OCI-LY7 (cell line): ENCODE measurements around the gene OR51B6. TPM values are rescaled to one million over a fixed set of nuclear protein-coding genes. Genes with fewer than 3 reads are reported as not detected.

Experiments
- BruUV-seq: library from RNA; stranded (reverse); fragments of 400-500 nt; replicated peaks from 2 replicates; lab custom pipeline; 2021; lab: Mats Ljungman, UMichigan
- CTCF ChIA-PET: fragments of 300-600 bp; sonication (Branson Sonifier 250); formaldehyde crosslinking; loops from one replicate; lab custom pipeline; 2022; ENCODE audit warnings: antibody characterized with exemption; ENCODE audit not compliant: unreplicated experiment; lab: Charles Lee
- POLR2A ChIA-PET: fragments of 300-600 bp; sonication (Branson Sonifier 250); formaldehyde crosslinking; loops from one replicate; lab custom pipeline; 2022; ENCODE audit warnings: antibody characterized with exemption; lab: Charles Lee
- DNase-seq: peaks from one replicate; pipeline ENCODE4 v3.0.0-alpha.2; 2015; ENCODE audit warnings: low spot score
- H2AFZ ChIP-seq: fragments of 200-600 bp; sonication (generic), shearing (Covaris generic); 2 replicates; pipeline ENCODE4 v1.6.1; 2014; ENCODE audit warnings: mild to moderate bottlenecking, antibody characterized with exemption, low read length, moderate library complexity
- H3K27ac ChIP-seq: fragments of 200-600 bp; sonication (generic); 2 replicates; pipeline ENCODE4 v1.5.1; 2014; ENCODE audit warnings: mixed run types, low read depth, mild to moderate bottlenecking, moderate library complexity, low read length, inconsistent platforms; ENCODE audit not compliant: poor library complexity, severe bottlenecking
- H3K36me3 ChIP-seq: fragments of 200-600 bp; sonication (generic); 2 replicates; pipeline ENCODE4 v1.6.1; 2014; ENCODE audit warnings: mild to moderate bottlenecking, antibody characterized with exemption, low read length, moderate library complexity, mixed read lengths; ENCODE audit not compliant: insufficient read depth
- H3K4me1 ChIP-seq: fragments of 200-600 bp; sonication (generic); 2 replicates; pipeline ENCODE4 v1.5.1; 2014; ENCODE audit warnings: mild to moderate bottlenecking, low read length; ENCODE audit not compliant: insufficient read depth, poor library complexity, severe bottlenecking
- H3K4me2 ChIP-seq: fragments of 200-600 bp; sonication (generic); 2 replicates; pipeline ENCODE4 v1.6.1; 2014; ENCODE audit warnings: mild to moderate bottlenecking, low read length
- H3K4me3 ChIP-seq: fragments of 200-600 bp; sonication (generic); 2 replicates; pipeline ENCODE4 v1.5.1; 2014; ENCODE audit warnings: mild to moderate bottlenecking, low read depth, low read length; ENCODE audit not compliant: poor library complexity, severe bottlenecking
- H3K79me2 ChIP-seq: fragments of 200-600 bp; sonication (generic); 2 replicates; pipeline ENCODE4 v1.6.1; 2016; ENCODE audit warnings: low read depth, mild to moderate bottlenecking, low read length, moderate library complexity, mixed read lengths; ENCODE audit not compliant: insufficient read depth
- H3K9me2 ChIP-seq: fragments of 200-600 bp; sonication (generic); 2 replicates; pipeline ENCODE4 v1.6.1; 2016; ENCODE audit warnings: mild to moderate bottlenecking, low read length, mixed read lengths; ENCODE audit not compliant: insufficient read depth
- H3K9me3 ChIP-seq: fragments of 200-600 bp; sonication (generic); 2 replicates; pipeline ENCODE4 v1.6.1; 2014; ENCODE audit warnings: mild to moderate bottlenecking, mixed run types, low read length, mixed read lengths
- H4K20me1 ChIP-seq: fragments of 200-600 bp; sonication (generic); 2 replicates; pipeline ENCODE4 v1.6.1; 2014; ENCODE audit warnings: mild to moderate bottlenecking, antibody characterized with exemption, low read length, moderate library complexity, mixed read lengths; ENCODE audit not compliant: insufficient read depth
- EZH2phosphoT487 ChIP-seq: fragments of 200-600 bp; sonication (generic); IDR thresholded peaks from 2 replicates; pipeline ENCODE4 v1.6.1; 2018; ENCODE audit warnings: low read depth, borderline replicate concordance, mild to moderate bottlenecking, mixed run types, antibody characterized with exemption, low read length, moderate library complexity, mixed read lengths
- intact Hi-C: fragments of 100-400 bp; cut with micrococcal nuclease; formaldehyde crosslinking; loops from one replicate; pipeline ENCODE4 v1.10.0; 2022; ENCODE audit not compliant: unreplicated experiment
- total RNA-seq, 2 experiments: library from RNA; depleted of rRNA in 1 of 2; stranded (reverse); fragments of >200 nt in 1 of 2; shearing (Covaris generic) in 1 of 2; gene quantifications; 2 replicates each; pipeline ENCODE4 v1.2.3, GENCODE V29; 2014 to 2022
- TF ChIP-seq, protein P1 (sequence below): fragments of 200-600 bp; sonication (generic); conservative IDR thresholded peaks from 2 replicates; pipeline ENCODE4 v1.5.1; 2014; ENCODE audit warnings: mild to moderate bottlenecking, antibody characterized with exemption, low read length, moderate library complexity, mixed read lengths

The OR51B6 gene
- total RNA-seq, 2 experiments from 2014 or later = not detected

DNA sequence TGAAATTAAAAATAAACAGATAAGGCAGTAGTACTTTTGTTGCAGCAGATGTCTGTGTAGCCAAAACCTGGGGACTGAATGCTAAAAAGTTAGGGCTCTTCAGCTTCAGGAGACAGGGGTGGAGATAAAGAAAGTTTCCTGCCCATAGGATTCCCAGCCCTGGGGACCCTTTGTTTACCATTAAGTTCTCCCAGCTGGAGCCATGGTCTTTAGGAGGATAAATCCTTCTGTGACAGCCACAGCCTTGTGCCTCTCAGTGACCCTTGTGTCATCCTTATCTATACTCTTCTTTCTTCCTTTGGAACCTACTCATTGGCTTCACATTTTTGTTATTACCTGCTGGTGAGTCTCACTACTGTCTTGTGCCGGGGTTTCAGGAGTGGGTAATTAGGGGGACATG lies 32.3 kb downstream of the OR51B6 start, which contains the start of gene OR51M1:
Gene OR51M1 (plus strand): TSS at position 237 of the 400 bp plus-strand sequence. CDS start 5,587 bp downstream, outside the sequence.
- CTCF ChIA-PET = no interaction called here
- H3K79me2 ChIP-seq = no peaks in the 10 kb centered on the region
- H3K9me3 ChIP-seq = no peaks in the 10 kb centered on the region
- H3K4me2 ChIP-seq = no peak within 1 kb of the TSS
- no peaks in the 10 kb centered on the region for H3K36me3 ChIP-seq
- no peak within 1 kb of the TSS for H3K4me3 ChIP-seq
- H3K27ac ChIP-seq = no peak within 1 kb of the TSS
- no peak within 1 kb of the TSS for H2AFZ ChIP-seq
- intact Hi-C loops = loop anchor here (5.0 kb wide), 1 partner anchor 756 kb away; no protein-coding TSS in a partner anchor
- H3K4me1 ChIP-seq = no peaks in the 10 kb centered on the region
- no peaks in the 10 kb centered on the region for H3K9me2 ChIP-seq
- no peak for DNase-seq
- BruUV-seq = no TSS peak
- no peaks in the 10 kb centered on the region for H4K20me1 ChIP-seq
- POLR2A ChIA-PET = no interaction called here
- no peak for TF ChIP-seq EZH2phosphoT487
- TF ChIP-seq, protein P1, sequence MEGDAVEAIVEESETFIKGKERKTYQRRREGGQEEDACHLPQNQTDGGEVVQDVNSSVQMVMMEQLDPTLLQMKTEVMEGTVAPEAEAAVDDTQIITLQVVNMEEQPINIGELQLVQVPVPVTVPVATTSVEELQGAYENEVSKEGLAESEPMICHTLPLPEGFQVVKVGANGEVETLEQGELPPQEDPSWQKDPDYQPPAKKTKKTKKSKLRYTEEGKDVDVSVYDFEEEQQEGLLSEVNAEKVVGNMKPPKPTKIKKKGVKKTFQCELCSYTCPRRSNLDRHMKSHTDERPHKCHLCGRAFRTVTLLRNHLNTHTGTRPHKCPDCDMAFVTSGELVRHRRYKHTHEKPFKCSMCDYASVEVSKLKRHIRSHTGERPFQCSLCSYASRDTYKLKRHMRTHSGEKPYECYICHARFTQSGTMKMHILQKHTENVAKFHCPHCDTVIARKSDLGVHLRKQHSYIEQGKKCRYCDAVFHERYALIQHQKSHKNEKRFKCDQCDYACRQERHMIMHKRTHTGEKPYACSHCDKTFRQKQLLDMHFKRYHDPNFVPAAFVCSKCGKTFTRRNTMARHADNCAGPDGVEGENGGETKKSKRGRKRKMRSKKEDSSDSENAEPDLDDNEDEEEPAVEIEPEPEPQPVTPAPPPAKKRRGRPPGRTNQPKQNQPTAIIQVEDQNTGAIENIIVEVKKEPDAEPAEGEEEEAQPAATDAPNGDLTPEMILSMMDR = no peak

DNA sequence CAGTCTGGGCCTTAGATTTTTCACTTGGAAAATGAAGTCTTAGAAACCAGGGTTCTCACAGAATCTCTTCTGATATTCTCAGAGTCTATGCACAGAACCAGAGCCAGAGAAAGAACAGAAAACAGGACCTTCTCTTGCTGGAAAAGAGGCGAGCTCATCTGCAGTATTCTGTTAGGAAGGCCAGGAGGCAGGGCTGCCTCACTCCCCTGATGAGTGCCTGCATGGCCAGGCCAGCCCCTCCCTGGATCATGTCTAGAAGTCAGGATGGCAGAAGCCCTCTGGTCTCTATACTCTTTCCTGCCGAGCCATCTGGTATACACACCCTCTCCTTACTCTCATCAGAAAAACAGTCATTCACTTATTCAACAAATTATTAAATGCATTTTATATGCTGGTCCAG lies 33.0 kb downstream of the OR51B6 start:
- no TSS peak for BruUV-seq
- no peak overlapping the region for H3K27ac ChIP-seq
- H4K20me1 ChIP-seq = no peaks in the 10 kb centered on the region
- intact Hi-C loops = loop anchor here (5.0 kb wide), 1 partner anchor 757 kb away; no protein-coding TSS in a partner anchor
- no peak for DNase-seq
- TF ChIP-seq EZH2phosphoT487 = no peak
- TF ChIP-seq, protein P1 = no peak
- no peaks in the 10 kb centered on the region for H3K9me3 ChIP-seq
- H3K4me3 ChIP-seq = no peak overlapping the region
- no peaks in the 10 kb centered on the region for H3K4me1 ChIP-seq
- ChIA-PET POLR2A (no interaction called here), CTCF (no interaction called here)
- H2AFZ ChIP-seq = no peak overlapping the region
- no peaks in the 10 kb centered on the region for H3K36me3 ChIP-seq
- no peaks in the 10 kb centered on the region for H3K9me2 ChIP-seq
- H3K4me2 ChIP-seq = no peak overlapping the region
- no peaks in the 10 kb centered on the region for H3K79me2 ChIP-seq

DNA sequence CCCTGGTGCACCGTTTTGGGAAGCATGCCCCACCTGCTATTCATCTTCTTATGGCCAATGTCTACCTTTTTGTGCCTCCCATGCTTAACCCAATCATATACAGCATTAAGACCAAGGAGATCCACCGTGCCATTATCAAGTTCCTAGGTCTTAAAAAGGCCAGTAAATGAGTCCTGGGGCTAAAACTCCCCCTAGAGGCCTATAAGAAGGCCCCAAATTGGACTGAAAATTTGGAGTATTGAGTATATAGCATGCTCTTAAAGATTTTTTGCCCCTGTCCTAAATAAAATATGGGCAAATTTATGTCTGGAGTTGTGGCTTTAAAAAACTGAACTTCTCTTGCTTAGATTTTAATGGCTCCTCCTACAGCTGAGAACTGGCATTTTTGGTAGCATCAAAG lies 38.9 kb downstream of the OR51B6 start:
- no peaks in the 10 kb centered on the region for H3K9me3 ChIP-seq
- H3K9me2 ChIP-seq = no peaks in the 10 kb centered on the region
- no TSS peak for BruUV-seq
- DNase-seq = no peak
- POLR2A ChIA-PET = interaction anchor here (0.6 kb wide), 1 partner anchor 440 kb away, joined by 3 read pairs; no protein-coding TSS in a partner anchor
- CTCF ChIA-PET = no interaction called here
- intact Hi-C loops = no loop called here
- no peak overlapping the region for H2AFZ ChIP-seq
- no peaks in the 10 kb centered on the region for H4K20me1 ChIP-seq
- no peak overlapping the region for H3K4me2 ChIP-seq
- no peaks in the 10 kb centered on the region for H3K36me3 ChIP-seq
- no peaks in the 10 kb centered on the region for H3K79me2 ChIP-seq
- H3K4me3 ChIP-seq = no peak overlapping the region
- no peak for TF ChIP-seq EZH2phosphoT487
- TF ChIP-seq, protein P1 = peak; percentile 49
- H3K27ac ChIP-seq = no peak overlapping the region
- no peaks in the 10 kb centered on the region for H3K4me1 ChIP-seq
